Mesodermal cell (in vitro differentiated cells): Measurements from ENCODE around the gene DAD1.

Experiments
- H3K27ac ChIP-seq: 2 replicates; pipeline ENCODE4 v1.7.0; 2013; ENCODE audit warnings: mild to moderate bottlenecking, low read depth, low read length, moderate library complexity; ENCODE audit not compliant: severe bottlenecking
- H3K36me3 ChIP-seq: 2 replicates; pipeline ENCODE4 v1.7.1; 2013; ENCODE audit warnings: mild to moderate bottlenecking, low read length, moderate library complexity; ENCODE audit not compliant: control insufficient read depth, insufficient read depth
- H3K4me1 ChIP-seq: one replicate; pipeline ENCODE4 v1.7.1; 2013; ENCODE audit warnings: mild to moderate bottlenecking, low read length; ENCODE audit not compliant: insufficient read depth, control insufficient read depth, poor library complexity, severe bottlenecking
- H3K4me3 ChIP-seq: 2 replicates; pipeline ENCODE4 v1.7.0; 2013; ENCODE audit warnings: low read length, control low read depth, mild to moderate bottlenecking; ENCODE audit not compliant: insufficient read depth, poor library complexity, severe bottlenecking; ENCODE audit errors: extremely low read depth
- H3K9me3 ChIP-seq: 2 replicates; pipeline ENCODE4 v1.7.1; 2013; ENCODE audit warnings: mild to moderate bottlenecking, low read length, moderate library complexity; ENCODE audit not compliant: control insufficient read depth
- WGBS, 2 experiments: methylation state at CpG; one replicate each; pipeline ENCODE4 v1.1.5; 2013; ENCODE audit warnings: missing lambda C conversion rate in 2 of 2; ENCODE audit not compliant: insufficient coverage in 2 of 2; 5-methylcytosine and 5-hydroxymethylcytosine counted together

The DAD1 gene

DNA sequence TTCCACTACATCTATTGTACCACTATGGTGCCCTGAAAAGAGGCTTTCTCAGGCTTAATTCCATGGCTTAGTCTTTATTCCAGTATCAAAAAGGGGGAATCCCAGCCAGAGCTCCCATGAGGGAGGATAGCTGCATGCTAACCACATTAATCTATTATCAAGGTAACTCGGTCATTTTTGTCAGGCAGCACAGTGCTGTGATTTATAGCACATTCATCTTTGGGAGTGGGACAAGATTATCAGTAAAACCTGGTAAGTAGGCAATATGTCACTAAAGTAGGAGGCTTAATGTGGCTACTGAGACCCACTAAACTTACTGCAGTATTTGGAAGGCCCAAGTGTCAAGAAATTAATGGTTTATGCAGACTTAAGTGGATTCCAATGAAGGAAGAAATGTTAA is 58.9 kb downstream of the DAD1 start:
- no peaks in the 10 kb centered on the region for H3K36me3 ChIP-seq
- no CpG with 5 or more reads among the region's 1 CpG for WGBS, 2 experiments
- peaks cover 23% of the 10 kb centered on the region for H3K4me1 ChIP-seq
- H3K27ac ChIP-seq, result no peak overlapping the region
- no peak overlapping the region for H3K4me3 ChIP-seq
- no peaks in the 10 kb centered on the region for H3K9me3 ChIP-seq

DNA sequence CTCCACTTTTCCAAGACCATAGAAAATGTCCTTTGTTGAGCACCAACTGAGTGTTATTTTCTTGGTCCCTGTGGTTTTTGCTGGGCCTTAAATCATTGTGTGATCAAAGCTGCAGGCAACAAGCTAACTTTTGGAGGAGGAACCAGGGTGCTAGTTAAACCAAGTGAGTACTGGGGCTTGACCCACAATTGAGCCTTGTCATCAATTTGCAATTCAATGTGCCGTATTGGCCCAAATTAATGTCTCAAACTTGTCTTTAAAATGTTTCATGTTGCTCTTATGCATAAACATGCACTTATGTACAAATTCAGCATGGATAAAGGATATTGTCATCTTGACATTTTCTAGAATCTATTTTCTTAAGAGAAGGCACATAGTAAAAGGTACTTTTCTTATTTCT is 62.3 kb downstream of the DAD1 start:
- Histone ChIP-seq H3K9me3 (no peaks in the 10 kb centered on the region), H3K4me1 (peaks cover under 1% of the 10 kb centered on the region), H3K36me3 (no peaks in the 10 kb centered on the region), H3K4me3 (no peak overlapping the region), H3K27ac (no peak overlapping the region)
- WGBS, 2 experiments, result 100% methylated on average over 1 of the region's 1 CpG; no CpG with 5 or more reads in 1 of the 2 experiments

DNA sequence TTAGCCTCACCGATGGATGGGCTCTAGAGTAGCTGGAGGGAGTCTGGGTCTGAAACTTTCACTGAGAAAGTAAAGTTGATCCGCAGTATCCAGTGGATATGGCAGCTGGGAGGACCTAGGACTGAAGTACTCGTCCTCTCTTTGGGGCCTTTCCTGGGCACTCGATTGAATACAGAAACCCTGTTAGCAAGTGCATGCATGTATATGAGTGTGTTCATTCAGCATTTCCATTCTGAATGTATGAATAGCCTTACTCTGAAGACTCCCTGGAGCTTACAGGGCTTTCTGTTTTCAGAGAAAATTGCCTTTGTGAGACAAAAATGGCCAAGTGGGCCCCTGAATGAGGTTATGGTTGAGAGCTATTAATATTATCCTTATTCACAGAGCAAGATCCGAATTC is 62.8 kb downstream of the DAD1 start:
- WGBS, 2 experiments, result 88 to 91% methylated on average over 3 to 4 of the region's 5 CpGs
- H3K4me3 ChIP-seq, result no peak overlapping the region
- H3K4me1 ChIP-seq, result no peaks in the 10 kb centered on the region
- no peaks in the 10 kb centered on the region for H3K9me3 ChIP-seq
- no peaks in the 10 kb centered on the region for H3K36me3 ChIP-seq
- H3K27ac ChIP-seq, result no peak overlapping the region

DNA sequence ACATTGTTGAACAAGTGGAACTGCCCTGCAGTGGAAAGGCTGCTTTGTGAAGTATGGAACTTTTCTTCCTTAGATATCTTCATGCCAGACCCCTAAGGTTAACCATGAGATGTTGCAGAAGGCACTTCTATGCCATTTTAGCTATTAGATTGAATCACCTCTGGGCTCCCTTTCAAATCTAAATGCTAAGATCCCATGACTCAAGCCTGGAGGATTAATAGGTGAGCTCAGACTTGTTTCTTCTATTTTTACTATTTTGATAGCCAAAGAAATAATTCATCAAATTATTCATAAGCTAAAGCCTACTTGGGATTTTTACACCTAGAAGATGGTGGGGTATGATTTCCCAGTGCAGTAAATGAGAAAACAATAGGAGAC is 64.3 kb downstream of the DAD1 start:
- no peak overlapping the region for H3K4me3 ChIP-seq
- no peaks in the 10 kb centered on the region for H3K36me3 ChIP-seq
- no peaks in the 10 kb centered on the region for H3K4me1 ChIP-seq
- H3K9me3 ChIP-seq, result no peaks in the 10 kb centered on the region
- no peak overlapping the region for H3K27ac ChIP-seq

DNA sequence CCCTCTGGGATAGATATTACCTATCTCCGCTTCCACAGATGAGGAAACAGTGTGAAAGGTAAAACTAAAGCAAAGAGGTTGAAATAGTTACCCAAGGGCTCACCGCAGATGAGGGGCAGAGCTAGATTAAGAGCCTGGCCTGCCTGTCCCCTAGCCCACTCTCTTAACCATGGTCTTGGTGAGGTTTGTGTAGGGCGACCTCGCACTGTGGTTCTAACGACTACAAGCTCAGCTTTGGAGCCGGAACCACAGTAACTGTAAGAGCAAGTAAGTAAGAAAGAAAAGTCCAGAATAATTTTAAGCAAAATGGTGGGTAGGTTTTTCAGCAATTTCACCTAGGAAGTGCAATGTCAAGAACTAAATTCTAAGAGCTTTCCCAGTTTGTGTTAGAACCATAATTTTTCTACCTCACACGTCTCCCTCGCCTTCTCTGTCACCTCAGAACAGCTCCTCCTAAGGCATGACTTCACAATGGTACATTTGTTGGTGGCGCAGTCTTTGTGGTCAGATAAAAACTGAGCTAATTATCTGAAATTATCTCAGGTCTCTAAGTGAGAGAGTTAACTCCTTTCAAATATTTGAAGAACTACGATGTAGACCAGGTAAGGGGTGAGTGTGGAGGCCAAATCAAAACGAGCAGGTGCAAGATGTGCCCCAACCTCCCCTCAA is 64.8 kb downstream of the DAD1 start:
- H3K4me1 ChIP-seq, result no peaks in the 10 kb centered on the region
- WGBS, 2 experiments, result 93 to 98% methylated on average over 5 to 9 of the region's 11 CpGs

DNA sequence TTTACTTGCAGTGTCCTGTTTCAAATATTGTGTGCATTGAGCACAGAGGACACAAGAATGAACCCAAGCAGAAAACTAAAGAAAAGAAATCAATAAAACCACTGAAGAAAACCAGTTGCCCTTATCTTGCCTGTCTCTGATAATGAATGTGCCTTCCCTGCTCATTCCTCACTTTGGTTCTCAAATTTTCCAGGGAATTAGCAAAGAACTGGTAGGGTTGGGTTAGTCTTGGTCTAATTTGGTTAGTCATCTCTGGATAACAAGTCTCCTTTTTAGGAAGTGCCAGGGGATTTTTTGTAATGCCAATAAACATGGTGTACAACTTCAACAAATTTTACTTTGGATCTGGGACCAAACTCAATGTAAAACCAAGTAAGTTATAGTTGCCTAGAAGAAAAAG is 65.7 kb downstream of the DAD1 start:
- Histone ChIP-seq H3K9me3 (no peaks in the 10 kb centered on the region), H3K36me3 (no peaks in the 10 kb centered on the region), H3K4me1 (no peaks in the 10 kb centered on the region), H3K4me3 (no peak overlapping the region), H3K27ac (peak overlapping the region; percentile 17)

More for the DNA sequence above, 64.8 kb downstream of the DAD1 start:
- Histone ChIP-seq H3K9me3 (no peaks in the 10 kb centered on the region), H3K36me3 (no peaks in the 10 kb centered on the region), H3K27ac (no peak overlapping the region), H3K4me3 (no peak overlapping the region)

DNA sequence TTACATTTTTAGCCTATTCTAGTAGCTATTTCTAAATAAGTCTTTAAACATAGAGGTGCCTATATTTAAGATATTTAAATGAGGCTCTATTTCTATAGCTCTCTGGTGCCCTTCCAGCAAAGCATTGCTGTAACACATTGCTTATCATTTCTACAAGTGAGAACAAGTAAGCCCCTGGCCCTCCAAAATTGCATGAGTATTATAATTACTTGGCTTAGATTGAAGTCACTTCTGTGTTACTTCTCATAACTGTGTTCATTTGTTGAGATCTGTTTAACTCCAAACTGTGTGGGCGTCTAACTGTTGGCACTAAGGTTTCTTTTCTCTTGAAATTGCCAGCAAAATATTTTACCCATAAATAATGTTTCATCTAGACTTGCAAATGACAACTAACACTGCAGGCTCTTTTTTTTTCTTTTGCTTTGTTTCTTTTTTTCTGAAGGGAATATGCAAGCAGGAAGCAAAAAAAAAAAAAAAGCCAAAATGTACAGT is 66.5 kb downstream of the DAD1 start:
- no peaks in the 10 kb centered on the region for H3K9me3 ChIP-seq
- WGBS, 2 experiments, result no CpG with 5 or more reads among the region's 1 CpG
- H3K4me3 ChIP-seq, result no peak overlapping the region
- H3K4me1 ChIP-seq, result no peaks in the 10 kb centered on the region
- H3K27ac ChIP-seq, result no peak overlapping the region
- H3K36me3 ChIP-seq, result no peaks in the 10 kb centered on the region

DNA sequence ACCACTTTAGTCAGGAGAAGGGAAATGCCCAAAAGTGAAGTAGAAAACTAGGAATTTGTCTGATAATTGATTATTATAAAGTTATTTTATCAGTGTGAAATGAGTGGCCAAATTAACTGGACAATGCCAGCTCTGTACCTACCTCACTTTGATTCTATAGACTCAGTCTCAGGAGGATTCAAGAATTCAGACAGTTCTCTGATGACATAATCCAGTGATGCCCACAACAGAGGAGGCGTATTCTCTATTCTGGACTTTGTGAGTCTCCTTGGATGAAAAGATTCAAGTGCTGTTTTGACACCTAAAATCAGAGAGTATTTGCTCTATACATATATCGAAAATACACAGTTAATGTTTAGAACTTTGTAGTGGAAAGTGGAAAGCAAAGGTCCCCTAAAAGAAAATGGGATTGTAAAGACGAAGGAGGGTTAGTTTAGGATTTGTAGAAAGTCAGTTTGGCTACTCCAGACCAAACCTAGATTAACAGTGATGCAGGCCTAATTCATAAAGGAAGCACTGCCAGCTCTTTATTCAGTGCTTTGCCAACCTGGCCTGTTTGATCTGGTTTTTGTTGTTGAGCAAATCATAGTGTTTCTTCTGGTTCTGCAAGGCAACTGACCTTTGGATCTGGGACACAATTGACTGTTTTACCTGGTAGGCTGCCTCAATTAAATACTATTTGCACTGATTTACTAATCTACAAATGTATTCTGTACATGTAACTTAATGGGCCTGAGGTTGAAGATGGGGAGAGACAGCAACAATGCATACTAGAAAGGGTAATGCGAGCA is 67.4 kb downstream of the DAD1 start:
- Histone ChIP-seq H3K4me3 (no peak overlapping the region), H3K27ac (no peak overlapping the region), H3K4me1 (no peaks in the 10 kb centered on the region), H3K36me3 (no peaks in the 10 kb centered on the region), H3K9me3 (no peaks in the 10 kb centered on the region)
- WGBS, 2 experiments, result 70 to 71% methylated on average over 1 of the region's 4 CpGs

DNA sequence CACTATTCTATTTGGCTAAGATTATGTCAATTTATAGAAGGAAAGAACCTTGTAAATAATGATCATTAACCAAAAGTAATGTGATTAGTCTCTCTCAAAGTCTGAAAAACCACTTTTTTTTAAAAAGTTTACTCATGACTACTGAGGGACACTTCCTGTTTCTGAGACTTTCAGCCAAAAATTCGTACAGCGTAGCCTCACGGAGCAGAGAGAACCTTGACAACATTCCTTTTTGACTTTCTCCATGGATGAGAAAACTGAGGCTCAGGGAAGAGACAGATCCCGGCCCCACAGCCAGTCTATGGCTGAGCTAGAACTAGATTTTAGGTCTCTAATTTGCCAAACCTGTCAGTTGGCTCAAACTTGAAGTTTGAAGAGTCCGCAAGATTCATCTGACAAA is 68.2 kb downstream of the DAD1 start:
- H3K4me3 ChIP-seq, result no peak overlapping the region
- no peak overlapping the region for H3K27ac ChIP-seq
- no peaks in the 10 kb centered on the region for H3K36me3 ChIP-seq
- H3K4me1 ChIP-seq, result no peaks in the 10 kb centered on the region
- H3K9me3 ChIP-seq, result no peaks in the 10 kb centered on the region
- WGBS, 2 experiments, result 90 to 97% methylated on average over 5 of the region's 5 CpGs

DNA sequence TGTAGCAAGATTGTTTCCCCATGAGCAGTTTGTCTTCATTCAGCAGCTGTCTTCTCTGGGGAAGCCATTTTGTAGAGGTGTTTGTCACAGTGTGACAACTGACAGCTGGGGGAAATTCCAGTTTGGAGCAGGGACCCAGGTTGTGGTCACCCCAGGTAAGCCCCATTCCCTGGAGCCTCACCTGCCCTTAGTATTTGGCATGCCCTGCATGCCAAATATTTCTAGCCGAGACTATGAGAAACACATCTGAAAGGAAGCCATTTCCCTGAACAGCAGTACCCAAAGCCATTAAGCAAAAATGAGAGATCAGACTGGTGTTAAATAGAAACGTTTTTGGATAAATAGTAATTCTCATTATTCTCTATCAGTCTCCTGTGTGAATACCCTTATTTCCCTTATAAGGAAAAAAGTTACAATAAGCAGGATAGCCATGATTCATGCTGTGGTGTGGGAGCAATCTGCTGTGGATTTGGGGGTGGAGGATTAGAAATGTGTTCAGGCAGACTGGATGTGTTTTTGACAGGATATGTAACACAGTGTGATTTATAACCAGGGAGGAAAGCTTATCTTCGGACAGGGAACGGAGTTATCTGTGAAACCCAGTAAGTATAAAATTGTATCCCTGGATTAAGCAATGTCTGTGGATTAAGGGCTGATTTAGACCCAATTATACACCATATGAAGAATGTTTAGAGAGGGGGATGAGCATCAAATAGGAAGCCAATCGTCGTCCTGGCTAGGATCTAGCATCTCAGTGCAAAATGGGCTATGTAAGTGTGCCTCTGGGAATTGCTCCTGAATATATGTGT is 68.9 kb downstream of the DAD1 start:
- Histone ChIP-seq H3K27ac (no peak overlapping the region), H3K4me3 (no peak overlapping the region)

More for the DNA sequence above, 68.9 kb downstream of the DAD1 start:
- Histone ChIP-seq H3K4me1 (no peaks in the 10 kb centered on the region), H3K9me3 (no peaks in the 10 kb centered on the region), H3K36me3 (no peaks in the 10 kb centered on the region)
- 90 to 100% methylated on average over 1 to 3 of the region's 6 CpGs for WGBS, 2 experiments
